GM19452 (cell line): ENCODE data around the gene ZMIZ1.
A peak's percentile ranks its signal among the peaks of the same experiment; 100 is the strongest.
"Not testable (repeated sequence)": the region's sequence is repeated elsewhere in the genome, so short reads cannot be mapped to it uniquely, and the experiment has no call there.

ENCODE experiments used
- ATAC-seq: cut with Tn5 transposase; IDR thresholded peaks from one replicate; pipeline ENCODE4 v1.9.1; 2021; ENCODE audit not compliant: unreplicated experiment

The ZMIZ1 gene

DNA sequence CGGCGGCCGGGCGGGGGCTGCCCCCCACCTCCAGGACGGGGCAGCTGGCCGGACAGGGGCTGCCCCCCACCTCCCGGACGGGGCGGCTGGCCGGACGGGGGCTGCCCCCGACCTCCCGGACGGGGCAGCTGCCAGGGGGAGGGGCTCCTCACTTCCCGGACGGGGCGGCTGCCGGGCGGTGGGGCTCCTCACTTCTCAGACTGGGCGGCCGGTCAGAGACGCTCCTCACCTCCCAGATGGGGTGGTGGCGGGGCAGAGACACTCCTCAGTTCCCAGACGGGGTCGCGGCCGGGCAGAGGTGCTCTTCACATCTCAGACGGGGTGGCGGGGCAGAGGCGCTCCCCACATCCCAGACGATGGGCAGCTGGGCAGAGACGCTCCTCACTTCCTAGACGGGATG lies 210.3 kb downstream of the ZMIZ1 start:
- ATAC-seq: not testable (repeated sequence)

DNA sequence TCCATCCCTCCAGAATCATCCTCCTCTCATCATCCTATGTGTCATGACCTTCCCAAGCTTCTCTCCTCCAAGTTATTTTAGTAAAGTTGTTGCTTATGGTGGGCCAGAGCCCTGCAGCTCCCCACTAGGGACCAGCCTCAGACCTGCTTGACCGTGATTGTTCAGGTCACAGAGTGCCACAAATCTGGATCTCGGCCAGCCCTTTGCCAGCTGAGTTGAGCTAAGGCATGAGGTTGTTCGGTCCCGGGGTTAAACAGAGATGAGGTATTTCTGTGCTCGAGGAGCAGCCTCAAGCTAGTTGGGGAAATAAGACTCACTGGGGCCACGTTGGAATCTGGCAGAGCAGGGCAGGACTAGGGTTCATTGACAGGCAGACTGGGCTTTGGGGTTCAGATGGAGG lies 212.2 kb downstream of the ZMIZ1 start:
- no peak for ATAC-seq

DNA sequence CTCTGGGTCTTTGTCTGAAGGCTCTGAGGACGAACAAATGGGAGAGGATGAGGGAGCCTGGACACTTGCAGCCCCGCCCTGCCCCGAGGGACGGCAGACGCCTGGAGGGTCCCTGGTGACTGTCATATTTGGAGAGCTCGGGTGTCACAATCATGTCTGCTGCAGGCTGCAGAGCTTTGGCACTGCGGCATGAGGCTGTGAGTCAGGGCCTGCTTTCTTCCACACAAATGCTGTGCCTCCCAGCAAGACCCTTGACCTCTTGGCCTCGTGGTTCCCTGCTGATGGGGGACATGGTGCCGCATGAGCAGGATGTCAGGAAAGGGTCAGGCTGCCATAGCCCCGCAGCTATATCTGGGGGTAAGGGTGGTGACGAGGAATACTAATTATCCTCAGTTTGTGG lies 213.6 kb downstream of the ZMIZ1 start:
- ATAC-seq: no peak

DNA sequence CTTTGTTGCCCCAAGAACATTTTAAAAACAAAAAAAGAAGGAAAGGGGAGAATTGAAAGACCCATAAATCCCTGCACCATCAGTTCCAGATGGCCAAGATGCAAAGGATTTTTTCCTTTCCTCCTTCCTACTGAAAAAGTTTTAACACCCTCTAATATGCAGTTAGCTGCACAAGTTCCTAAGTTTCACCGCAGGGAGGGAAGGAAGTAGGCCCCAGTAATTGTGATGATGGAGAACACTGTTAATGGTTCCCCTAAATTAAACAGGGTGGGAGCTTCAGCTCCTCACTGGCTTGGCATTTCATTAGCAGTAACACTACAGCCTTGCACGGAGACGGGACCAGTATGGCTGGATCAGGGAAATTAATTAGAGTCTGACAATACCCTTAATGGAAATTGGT lies 214.8 kb downstream of the ZMIZ1 start:
- ATAC-seq: no peak

DNA sequence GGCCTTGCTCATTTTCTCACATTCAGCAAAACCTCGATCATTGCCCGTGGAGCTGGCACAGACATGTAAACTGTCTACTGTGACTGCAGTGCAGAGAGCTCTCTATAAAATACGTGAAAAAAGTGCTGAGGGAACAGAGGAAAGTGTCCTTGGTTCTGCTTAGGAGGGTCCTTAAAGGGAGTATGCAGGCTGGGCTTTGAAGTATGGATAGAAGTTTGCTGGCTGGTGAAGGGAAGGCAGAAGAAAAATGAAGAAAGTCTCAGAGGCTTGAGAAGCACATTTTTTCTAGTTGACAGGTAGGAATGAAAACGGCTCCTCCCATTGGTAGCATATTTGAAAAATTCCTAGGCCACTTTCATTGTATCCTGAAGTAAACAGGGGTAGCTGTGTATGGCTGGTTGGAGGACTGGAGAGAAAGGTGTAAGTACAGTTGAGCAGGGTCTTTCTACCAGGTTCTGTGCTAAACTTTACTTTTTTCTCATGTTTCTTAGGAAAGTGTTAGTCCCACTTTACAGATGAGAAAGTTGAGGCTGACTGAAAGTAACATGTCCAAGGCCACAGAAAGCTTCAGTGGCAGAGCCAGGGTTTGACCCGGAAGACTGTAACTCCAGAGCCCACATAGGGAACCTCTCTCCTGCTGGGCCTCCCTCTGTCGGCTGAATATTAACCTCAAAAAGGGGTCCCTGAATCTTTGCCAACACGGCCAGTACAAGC lies 215.5 kb downstream of the ZMIZ1 start:
- no peak for ATAC-seq

DNA sequence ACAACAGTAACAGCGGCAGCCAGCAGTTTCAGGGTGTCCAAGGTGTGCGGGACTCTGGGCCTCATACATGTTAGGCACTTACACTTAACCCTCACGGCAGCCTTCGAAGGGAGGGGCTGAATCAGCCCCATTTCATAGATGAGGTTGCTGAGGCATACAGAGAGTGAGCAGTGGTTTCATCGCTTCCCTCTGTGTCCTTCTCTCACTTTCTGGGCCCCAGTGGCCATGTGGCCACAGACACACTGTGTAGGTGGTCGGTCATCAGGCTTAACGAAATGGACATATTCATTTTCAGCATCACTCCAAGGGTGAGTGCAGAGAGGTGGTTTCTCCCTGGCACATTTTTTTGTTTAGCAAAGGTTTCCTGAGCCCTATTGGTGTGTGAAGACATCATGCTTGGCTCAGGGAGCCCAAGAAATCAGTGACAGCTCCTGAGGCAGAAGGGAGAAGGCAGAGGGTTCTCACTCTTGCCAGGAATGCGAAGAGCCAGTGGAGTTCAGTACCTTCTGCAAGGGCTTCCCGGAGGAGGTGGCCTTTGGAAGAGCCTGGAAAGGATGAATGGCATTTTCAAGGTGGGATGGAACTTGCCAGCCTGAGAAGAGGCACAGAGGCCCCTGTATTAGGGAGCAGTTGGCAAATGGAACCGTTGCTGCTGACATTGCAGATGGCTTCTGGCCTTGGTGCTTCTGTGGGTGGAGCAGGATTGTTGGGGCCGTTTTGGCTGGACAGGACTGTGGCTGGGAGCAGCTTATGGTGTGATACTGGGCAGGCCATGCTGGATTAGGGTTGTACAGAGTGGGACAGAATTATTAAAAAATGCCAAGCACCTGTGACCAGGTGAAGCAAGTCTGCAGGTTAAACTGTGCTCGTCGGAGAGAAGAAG lies 216.8 kb downstream of the ZMIZ1 start:
- peak; percentile 64 for ATAC-seq

DNA sequence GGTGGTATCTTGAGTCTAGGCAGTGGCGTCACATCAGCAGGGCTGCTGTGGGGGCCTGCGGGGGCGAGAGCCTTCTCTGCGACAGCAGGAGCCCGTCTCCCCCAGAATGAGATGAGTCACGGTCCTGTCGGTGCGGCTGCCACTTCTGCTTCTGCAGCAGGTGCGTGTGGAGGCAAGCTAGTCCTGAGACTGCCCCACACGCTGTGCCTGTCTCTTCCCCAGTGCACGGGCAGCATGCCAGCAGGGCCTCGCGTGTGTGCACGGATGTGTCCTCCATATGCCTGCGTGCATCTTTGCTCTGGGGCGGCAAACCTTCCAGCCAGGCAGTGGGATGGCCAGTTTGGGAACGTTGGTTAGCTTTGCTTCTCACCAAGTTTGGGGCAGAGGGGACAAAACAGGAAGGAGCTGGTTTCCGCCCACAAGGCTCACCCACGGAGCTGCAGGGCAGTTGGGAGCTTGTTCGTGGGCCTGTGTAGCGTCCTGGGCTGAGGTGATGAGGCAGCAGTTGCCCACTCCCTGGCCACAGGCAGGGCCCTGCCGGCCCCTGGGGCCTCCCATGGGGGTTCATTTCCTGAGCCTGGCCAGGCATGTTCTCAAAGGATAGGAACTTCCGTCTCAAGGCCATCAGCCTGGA lies 217.7 kb downstream of the ZMIZ1 start:
- peak; percentile 81 for ATAC-seq

DNA sequence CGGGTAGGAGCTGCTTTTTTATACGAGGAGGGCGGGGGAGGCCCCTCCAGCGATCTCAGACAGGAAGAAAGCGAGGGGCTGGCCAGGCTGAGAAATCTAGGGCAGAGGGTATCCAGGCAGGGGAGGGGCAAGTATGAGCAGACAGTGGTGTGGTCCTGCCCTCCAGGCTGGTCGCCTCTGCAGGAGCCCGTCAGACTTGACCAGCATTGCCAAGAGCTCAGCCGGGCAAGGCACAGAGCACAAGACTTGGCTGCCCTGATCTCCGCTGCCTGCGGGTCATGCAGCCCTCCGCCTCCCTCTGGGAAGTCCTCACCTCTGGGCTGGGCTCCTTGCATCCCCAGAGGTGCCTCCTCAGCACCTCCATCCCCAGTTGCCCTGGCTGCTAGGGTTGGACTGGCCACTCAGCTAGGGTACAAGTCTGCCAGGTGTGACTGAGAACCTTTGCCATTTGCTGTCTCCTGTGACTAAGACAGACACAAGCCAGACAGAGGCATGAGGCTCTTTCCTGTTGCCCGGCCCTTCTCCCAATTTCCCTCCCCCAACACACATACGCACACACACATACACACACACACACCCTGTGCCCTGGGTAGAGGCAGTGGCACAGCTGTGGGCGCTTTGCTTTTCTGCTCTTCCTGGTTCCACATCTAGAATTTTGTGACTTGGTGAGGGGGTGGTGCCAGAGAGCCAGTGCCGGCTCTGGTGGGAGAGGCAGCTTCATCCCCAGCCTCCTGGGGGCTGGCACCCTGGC lies 219.4 kb downstream of the ZMIZ1 start:
- ATAC-seq: no peak

DNA sequence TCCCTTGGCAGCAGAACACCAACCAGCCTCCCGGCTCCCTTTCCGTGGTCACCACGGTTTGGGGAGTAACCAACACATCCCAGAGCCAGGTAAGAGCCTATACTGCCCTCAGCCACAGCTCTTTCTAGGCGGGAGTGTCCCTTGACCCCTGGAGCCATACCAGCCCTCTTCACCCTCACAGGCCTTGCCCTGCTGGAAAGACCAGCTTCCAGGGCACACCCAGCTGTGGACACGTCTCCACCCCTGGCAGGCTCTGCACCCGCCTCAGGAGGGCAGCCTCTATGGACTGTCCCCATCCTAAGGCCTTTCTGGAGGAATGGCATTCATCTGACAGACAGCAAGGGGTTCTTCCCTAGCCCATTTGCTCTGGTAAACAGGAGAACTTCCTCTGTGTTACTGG lies 221.0 kb downstream of the ZMIZ1 start:
- ATAC-seq: no peak

DNA sequence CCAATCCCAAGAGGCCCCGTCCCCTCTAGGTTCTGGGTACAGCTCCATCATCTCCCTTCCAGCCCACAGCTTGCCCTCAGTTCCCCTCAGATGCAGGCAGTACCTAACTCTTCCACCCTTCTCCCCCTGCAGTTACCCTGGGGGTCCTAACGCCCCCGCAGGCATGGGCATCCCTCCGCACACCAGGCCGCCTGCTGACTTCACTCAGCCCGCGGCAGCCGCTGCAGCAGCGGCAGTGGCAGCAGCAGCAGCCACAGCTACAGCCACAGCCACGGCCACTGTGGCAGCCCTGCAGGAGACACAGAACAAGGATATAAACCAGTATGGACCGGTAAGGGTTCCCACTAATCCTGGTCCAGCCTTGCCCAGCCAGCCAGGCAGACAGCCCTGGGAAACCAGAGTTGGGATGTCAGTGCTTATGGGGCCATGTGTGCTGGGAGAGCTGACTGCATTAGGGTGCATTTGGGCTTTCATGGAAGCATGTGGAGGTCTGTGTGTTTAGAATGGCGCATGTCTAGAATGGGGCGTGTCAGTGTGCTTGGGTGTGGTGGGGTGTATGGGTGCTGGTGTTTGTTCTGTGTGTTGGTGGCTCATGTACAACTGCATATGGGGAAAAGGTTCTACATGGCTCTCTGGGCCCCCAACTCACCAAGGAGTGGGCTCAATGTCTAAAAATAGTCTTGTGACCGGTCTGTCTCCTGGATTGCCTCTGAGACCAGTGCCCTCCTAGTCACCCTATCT lies 223.4 kb downstream of the ZMIZ1 start:
- no peak for ATAC-seq

DNA sequence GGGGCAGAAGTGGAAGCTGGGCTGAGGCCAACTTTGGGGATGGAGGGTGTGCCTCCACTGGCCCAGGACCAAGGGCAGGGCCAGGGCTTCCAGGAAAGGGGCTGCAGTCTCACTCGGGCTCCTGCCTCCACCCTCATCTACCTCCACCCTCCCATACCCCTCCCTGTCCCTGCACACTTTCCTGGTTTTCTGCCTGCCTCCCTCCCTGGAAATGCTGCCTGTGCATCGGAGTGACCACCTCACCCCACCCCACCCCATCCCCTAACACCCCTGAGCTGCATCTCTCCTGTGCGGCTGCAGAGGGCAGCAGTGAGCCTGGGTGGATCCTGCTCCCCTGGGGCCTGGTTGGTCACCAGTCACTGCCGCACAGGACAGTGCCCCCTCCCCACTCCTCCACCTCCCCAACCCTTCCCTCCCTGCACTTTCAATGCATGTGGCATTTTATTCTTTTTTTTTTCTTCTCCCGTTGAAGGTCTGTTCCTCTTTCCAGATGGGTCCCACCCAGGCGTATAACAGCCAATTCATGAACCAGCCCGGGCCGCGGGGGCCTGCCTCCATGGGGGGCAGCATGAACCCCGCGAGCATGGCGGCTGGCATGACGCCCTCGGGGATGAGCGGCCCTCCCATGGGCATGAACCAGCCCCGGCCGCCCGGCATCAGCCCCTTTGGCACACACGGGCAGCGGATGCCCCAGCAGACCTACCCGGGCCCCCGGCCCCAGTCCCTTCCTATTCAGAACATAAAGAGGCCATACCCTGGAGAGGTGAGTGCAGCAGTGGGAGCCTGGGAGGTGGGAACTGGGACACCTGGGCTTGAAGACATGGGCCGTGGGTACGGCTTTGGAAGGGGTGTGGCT lies 224.4 kb downstream of the ZMIZ1 start:
- ATAC-seq: no peak

DNA sequence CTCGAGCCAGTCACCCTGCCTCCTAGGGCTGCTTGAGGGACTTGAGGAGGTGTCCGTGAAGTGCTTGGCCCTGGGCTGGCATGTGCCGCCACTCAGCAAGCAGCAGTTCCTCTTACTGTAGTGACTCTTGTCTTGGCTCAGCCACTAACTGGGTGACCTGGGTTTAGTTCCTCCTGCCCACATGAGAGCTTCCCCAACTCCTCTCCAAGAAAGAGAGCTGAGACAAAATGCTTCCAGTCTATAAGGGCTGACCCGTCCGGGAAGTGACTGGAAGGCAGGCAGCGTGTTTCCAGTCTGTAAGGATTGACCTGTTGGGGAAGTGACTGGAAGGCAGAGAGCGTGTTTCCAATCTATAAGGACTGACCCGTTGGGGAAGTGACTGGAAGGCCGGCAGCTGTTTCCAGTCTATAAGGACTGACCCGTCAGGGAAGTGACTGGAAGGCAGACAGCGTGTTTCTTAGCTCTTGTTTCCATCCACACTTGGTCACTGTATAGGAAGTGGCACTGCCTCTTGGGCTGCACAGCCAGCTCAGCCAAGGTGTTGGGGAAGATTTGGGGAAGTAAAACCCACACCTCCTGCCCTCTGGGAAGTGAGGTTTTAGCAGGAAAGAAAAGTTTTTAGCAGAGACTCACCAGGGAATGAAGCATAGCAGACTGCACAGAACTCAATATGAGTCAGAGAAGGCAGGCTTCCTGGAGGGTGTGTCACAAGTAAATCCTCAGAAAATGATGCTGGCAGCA lies 225.2 kb downstream of the ZMIZ1 start:
- ATAC-seq: no peak

DNA sequence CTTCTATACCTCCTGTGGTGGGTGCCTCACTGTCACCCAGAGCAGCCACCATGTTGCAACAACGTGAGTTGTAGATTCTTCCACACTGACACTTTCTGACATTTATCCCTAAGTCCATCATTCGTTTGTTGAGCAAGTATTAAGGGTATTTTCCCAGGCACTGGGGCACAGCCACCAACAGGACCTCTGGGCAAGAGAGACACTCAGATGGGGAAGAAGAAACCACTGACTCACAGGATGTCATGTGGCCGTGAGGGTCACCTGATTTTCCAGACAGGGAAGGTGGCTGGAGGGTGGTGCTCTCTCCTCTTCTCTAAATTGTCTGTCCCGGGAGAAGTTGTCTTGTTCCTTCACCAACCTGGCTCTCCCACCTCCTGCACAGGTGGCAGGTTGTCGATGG lies 226.8 kb downstream of the ZMIZ1 start:
- no peak for ATAC-seq

DNA sequence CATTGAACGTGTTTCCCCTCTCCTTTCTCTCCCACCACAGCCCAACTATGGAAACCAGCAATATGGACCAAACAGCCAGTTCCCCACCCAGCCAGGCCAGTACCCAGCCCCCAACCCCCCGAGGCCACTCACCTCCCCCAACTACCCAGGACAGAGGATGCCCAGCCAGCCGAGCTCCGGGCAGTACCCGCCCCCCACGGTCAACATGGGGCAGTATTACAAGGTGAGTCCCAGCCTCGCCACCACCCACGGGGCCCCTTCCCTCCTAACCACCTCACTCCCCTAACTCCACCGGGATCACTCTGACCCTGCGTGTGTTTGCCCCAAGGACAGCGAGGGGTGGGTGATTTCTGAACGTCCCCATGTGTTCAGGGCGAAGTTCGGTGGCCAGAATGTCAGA lies 227.7 kb downstream of the ZMIZ1 start:
- ATAC-seq: no peak

DNA sequence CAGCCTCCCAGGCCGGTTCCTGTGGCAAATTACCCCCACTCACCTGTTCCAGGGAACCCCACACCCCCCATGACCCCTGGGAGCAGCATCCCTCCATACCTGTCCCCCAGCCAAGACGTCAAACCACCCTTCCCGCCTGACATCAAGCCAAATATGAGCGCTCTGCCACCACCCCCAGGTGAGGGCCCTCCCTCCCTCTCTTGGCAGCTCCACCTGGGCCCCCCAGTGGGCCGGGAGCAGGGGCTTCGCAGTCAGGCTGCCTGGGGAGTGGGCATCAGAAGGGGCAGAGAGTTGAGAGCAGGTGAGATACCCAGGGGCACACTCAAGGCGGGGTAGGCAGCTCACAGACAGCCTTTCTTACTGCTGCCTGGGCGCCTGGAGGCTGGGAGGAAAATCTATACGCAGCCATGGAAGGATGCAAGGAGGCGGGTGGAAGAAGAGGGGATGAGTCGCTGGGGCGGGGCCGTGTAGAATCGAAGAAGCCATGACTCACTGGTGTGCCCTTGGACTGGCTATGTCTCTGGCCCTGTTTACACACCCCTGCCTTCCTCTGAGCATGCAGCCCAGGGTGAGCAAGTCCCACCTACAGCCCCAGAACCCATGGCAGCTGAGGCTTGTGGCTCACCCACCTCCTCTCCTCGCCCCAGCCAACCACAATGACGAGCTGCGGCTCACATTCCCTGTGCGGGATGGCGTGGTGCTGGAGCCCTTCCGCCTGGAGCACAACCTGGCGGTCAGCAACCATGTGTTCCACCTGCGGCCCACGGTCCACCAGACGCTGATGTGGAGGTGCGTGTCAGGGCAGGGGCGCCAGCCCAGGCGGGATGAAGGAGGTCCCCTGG lies 229.9 kb downstream of the ZMIZ1 start:
- ATAC-seq: no peak

DNA sequence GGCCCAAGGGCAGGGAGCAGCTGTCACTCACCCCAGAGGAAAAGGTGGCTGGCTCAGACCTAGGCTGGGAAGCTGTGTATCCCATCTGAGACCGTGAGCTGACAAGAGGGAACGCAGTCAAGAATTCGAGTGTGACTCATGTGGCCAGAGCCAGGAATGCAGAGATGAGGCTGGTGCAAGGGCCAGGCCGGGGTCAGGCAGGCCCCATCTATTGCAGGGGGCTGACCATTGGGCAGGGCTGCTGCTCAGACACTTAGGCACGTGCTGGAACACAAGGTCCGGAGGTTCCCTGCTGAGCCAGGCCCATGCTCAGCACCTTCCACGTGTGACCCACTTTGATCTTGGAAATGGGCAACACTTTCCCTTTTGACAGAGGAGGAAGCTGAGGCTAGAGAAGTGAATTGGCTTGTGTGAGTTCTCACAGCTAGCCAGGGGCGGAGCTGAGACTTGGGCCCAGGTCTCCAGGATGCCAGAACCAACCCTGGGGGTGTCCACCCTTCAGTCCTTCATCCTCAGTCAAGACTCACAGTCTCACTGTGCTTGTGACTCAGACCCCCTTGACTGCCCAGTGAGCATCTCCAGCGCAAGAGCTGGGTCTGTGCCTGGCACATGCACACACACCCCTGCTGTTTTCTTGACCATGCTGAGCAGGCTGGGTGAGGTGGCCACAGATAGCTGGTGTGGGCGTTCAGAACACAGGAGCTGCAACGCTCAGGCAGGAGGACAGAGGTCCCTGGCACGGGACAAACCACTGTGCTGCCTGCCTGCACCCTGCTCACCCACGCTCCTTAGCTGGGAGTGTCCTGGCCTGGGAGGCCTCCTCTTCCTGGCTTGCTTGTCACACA lies 230.9 kb downstream of the ZMIZ1 start:
- no peak for ATAC-seq

DNA sequence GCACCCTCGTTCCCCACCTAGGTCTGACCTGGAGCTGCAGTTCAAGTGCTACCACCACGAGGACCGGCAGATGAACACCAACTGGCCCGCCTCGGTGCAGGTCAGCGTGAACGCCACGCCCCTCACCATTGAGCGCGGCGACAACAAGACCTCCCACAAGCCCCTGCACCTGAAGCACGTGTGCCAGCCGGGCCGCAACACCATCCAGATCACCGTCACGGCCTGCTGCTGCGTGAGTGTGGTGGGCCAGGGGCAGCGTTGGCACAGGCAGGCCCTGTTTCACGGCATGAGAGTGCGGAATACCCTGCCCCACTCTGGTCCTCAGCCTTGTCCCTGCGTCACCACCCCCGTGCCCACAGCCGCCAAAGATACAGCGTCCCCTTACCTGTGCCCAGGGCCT lies 231.9 kb downstream of the ZMIZ1 start:
- ATAC-seq: no peak
